Neural cell (in vitro differentiated cells): ENCODE results near the gene CKB. TPM values are rescaled to one million over a fixed set of nuclear protein-coding genes. Genes with fewer than 3 reads are reported as not detected.

Source experiments
- H2AFZ ChIP-seq: fragments of 200-600, 300-800 bp; sonication (generic), shearing (Covaris generic); 2 replicates; pipeline ENCODE4 v1.6.0; 2014; ENCODE audit warnings: low read depth, mild to moderate bottlenecking, antibody characterized with exemption, low read length, moderate library complexity
- H3F3A ChIP-seq: fragments of 200-600 bp; shearing (Covaris generic); 2 replicates; pipeline ENCODE4 v1.6.1; 2016; ENCODE audit warnings: mild to moderate bottlenecking, moderate library complexity, mixed read lengths, antibody characterized with exemption, low read length; ENCODE audit not compliant: insufficient read depth, poor library complexity, severe bottlenecking
- H3K27ac ChIP-seq: fragments of 200-600, 300-800 bp; sonication (generic), shearing (Covaris generic); 2 replicates; pipeline ENCODE4 v1.5.1; 2014; ENCODE audit warnings: mild to moderate bottlenecking, low read length, moderate library complexity
- H3K27me3 ChIP-seq: fragments of 300-800, 200-600 bp; sonication (generic), shearing (Covaris generic); 2 replicates; pipeline ENCODE4 v1.6.0; 2014; ENCODE audit warnings: mild to moderate bottlenecking, low read depth, low read length, moderate library complexity; ENCODE audit not compliant: insufficient read depth
- H3K36me3 ChIP-seq: fragments of 300-800, 200-600 bp; sonication (generic), shearing (Covaris generic); 2 replicates; pipeline ENCODE4 v1.5.1; 2014; ENCODE audit warnings: mild to moderate bottlenecking, antibody characterized with exemption, low read length, moderate library complexity; ENCODE audit not compliant: insufficient read depth
- H3K4me2 ChIP-seq: fragments of 300-800, 200-600 bp; sonication (generic), shearing (Covaris generic); 2 replicates; pipeline ENCODE4 v1.6.0; 2014; ENCODE audit warnings: mild to moderate bottlenecking, low read length
- H3K4me3 ChIP-seq: fragments of 300-800, 200-600 bp; sonication (generic), shearing (Covaris generic); 2 replicates; pipeline ENCODE4 v1.5.1; 2014; ENCODE audit warnings: mild to moderate bottlenecking, low read length, moderate library complexity
- H3K79me2 ChIP-seq: fragments of 200-600 bp; shearing (Covaris generic); replicated peaks from 2 replicates; pipeline ENCODE4 v1.6.0; 2014; ENCODE audit warnings: mild to moderate bottlenecking, low read length, moderate library complexity; ENCODE audit not compliant: insufficient read depth
- H3K9ac ChIP-seq: fragments of 300-800, 200-600 bp; sonication (generic), shearing (Covaris generic); 2 replicates; pipeline ENCODE4 v1.6.1; 2016; ENCODE audit warnings: mild to moderate bottlenecking, low read length, mixed read lengths
- H3K9me2 ChIP-seq: fragments of 200-600 bp; shearing (Covaris generic); 2 replicates; pipeline ENCODE4 v1.6.1; 2016; ENCODE audit warnings: mild to moderate bottlenecking, low read length, mixed read lengths; ENCODE audit not compliant: insufficient read depth
- H3K9me3 ChIP-seq: fragments of 200-600, 300-800 bp; sonication (generic), shearing (Covaris generic); 2 replicates; pipeline ENCODE4 v1.6.1; 2016; ENCODE audit warnings: mild to moderate bottlenecking, mixed run types, low read length, moderate library complexity, mixed read lengths
- H4K20me1 ChIP-seq: fragments of 200-600 bp; shearing (Covaris generic); 2 replicates; pipeline ENCODE4 v1.6.1; 2016; ENCODE audit warnings: mild to moderate bottlenecking, mixed run types; ENCODE audit not compliant: insufficient read depth
- CTCF ChIP-seq: fragments of 450-650 bp; IDR thresholded peaks from 2 replicates; pipeline ENCODE4 v1.5.1; 2014; ENCODE audit warnings: antibody characterized with exemption, mild to moderate bottlenecking, moderate library complexity; ENCODE audit not compliant: poor library complexity, severe bottlenecking
- EP300 ChIP-seq: fragments of 450-650 bp; conservative IDR thresholded peaks from 2 replicates; pipeline ENCODE4 v1.6.1; 2014; ENCODE audit warnings: antibody characterized with exemption, mild to moderate bottlenecking, moderate library complexity; ENCODE audit not compliant: poor library complexity, severe bottlenecking
- EZH2 ChIP-seq: fragments of 200-600, 300-800 bp; shearing (Covaris generic), sonication (generic); IDR thresholded peaks from 2 replicates; pipeline ENCODE4 v1.6.1; 2014; ENCODE audit warnings: antibody characterized with exemption, low read length, borderline replicate concordance, mild to moderate bottlenecking; ENCODE audit not compliant: insufficient read depth, poor library complexity, severe bottlenecking
- MXI1 ChIP-seq: fragments of 450-650 bp; conservative IDR thresholded peaks from 2 replicates; pipeline ENCODE4 v1.6.1; 2014; ENCODE audit warnings: antibody characterized with exemption, mild to moderate bottlenecking; ENCODE audit not compliant: poor library complexity, severe bottlenecking
- POLR2AphosphoS5 ChIP-seq: IDR thresholded peaks from 2 replicates; pipeline ENCODE4 v1.6.1; 2012
- RAD21 ChIP-seq: fragments of 450-650 bp; conservative IDR thresholded peaks from 2 replicates; pipeline ENCODE4 v1.6.1; 2014; ENCODE audit warnings: antibody characterized with exemption, mild to moderate bottlenecking, moderate library complexity
- REST ChIP-seq: IDR thresholded peaks from 2 replicates; pipeline ENCODE4 v1.6.1; 2012; ENCODE audit warnings: borderline replicate concordance
- SMC3 ChIP-seq: fragments of 450-650 bp; conservative IDR thresholded peaks from 2 replicates; pipeline ENCODE4 v1.6.1; 2014; ENCODE audit warnings: antibody characterized with exemption, mild to moderate bottlenecking, moderate library complexity; ENCODE audit not compliant: poor library complexity
- TAF1 ChIP-seq: IDR thresholded peaks from 2 replicates; pipeline ENCODE4 v1.6.1; 2012; ENCODE audit warnings: low read depth
- polyA plus RNA-seq: library from polyadenylated mRNA; depleted of rRNA; stranded (reverse); fragments of >200 nt; gene quantifications from 2 replicates; pipeline ENCODE4 v1.2.3, GENCODE V29; 2014

The CKB gene
- polyA plus RNA-seq, 1 donor from 2014 or later: 918 TPM

DNA sequence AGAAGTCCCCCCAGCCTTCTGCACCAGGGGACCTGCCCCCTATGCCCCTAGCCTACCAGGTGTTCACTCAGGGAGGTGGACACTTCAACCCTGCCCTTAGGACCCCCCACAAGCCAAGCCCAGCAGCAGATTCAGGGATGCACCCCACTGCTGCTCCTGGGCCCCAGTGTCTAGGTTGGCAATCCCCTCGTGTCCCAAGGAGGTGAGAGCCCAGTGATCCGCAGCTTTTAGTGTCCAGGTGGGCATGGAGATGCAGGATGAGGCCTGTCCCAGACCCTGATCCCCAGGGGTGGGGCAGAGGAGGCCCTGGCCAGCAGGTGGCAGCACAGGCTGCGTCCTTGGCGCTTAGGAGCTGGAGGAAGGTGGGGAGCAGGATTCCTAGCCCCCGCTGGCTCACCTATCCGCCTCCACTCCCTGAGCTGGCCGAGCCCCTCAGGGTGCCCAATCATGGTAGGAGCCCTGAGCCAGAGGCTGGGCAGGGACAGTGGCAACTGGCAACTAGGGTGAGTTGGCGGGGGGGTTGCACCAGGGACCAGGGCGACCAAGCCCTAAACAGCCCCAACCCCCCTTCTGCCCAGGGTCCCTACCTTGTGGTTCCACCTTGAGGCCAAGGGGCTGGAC is 4.1 kb downstream of the CKB start:
- Histone ChIP-seq H3K36me3 (peaks cover 7% of the 10 kb centered on the region), H3K27me3 (no peaks in the 10 kb centered on the region), H3K9me3 (no peaks in the 10 kb centered on the region), H3K79me2 (peaks cover 16% of the 10 kb centered on the region), H4K20me1 (peaks cover 19% of the 10 kb centered on the region), H3K9me2 (no peaks in the 10 kb centered on the region), H3K9ac (peak overlapping the region; percentile 23), H3K4me3 (no peak overlapping the region), H2AFZ (no peak overlapping the region), H3K27ac (no peak overlapping the region), H3K4me2 (no peak overlapping the region), H3F3A (no peaks in the 10 kb centered on the region)
- no peak for TF ChIP-seq EZH2
- TF ChIP-seq SMC3: peak; percentile 61
- peak; percentile 77 for TF ChIP-seq CTCF
- TF ChIP-seq RAD21: peak; percentile 56

- peaks cover 16% of the 10 kb centered on the region for H3K79me2 ChIP-seq
- peaks cover 19% of the 10 kb centered on the region for H4K20me1 ChIP-seq
- H3F3A ChIP-seq: no peaks in the 10 kb centered on the region
- H3K9me3 ChIP-seq: no peaks in the 10 kb centered on the region
- H3K36me3 ChIP-seq: peaks cover 7% of the 10 kb centered on the region
- no peaks in the 10 kb centered on the region for H3K27me3 ChIP-seq
- no peak overlapping the region for H2AFZ ChIP-seq
- TF ChIP-seq CTCF: no peak
- no peak for TF ChIP-seq REST
- TF ChIP-seq EP300: no peak
- no peak for TF ChIP-seq POLR2AphosphoS5
- TF ChIP-seq SMC3: no peak
- no peak for TF ChIP-seq EZH2
- TF ChIP-seq TAF1: no peak
- TF ChIP-seq RAD21: no peak
- TF ChIP-seq MXI1: no peak
- no peak overlapping the region for H3K27ac ChIP-seq
- H3K4me2 ChIP-seq: no peak overlapping the region
- H3K9ac ChIP-seq: peak overlapping the region; percentile 23
- H3K4me3 ChIP-seq: no peak overlapping the region
- no peaks in the 10 kb centered on the region for H3K9me2 ChIP-seq
These were observed 4.8 kb downstream of the CKB start for GRCh38 chr14:103517721-103518421.
